H1 (cell line): Measurements from ENCODE around the gene MINDY3. TPM values are rescaled to one million over a fixed set of nuclear protein-coding genes. Genes with fewer than 3 reads are reported as not detected.

ENCODE experiments used
- CTCF ChIA-PET: fragments of 300-600 bp; sonication (Branson Sonifier 250); formaldehyde crosslinking; loops from one replicate; lab custom pipeline; 2021; ENCODE audit not compliant: partially characterized antibody; lab: Charles Lee
- POLR2A ChIA-PET: fragments of 300-600 bp; sonication (Branson Sonifier 250); formaldehyde crosslinking; loops from one replicate; lab custom pipeline; 2021; ENCODE audit warnings: inconsistent platforms; ENCODE audit not compliant: partially characterized antibody; lab: Charles Lee
- DNase-seq, 2 experiments: peaks; one replicate each; pipeline versions ENCODE4 v3.0.0 to v3.0.0-alpha.2; 2010 to 2022; ENCODE audit warnings: low spot score in 2 of 2, low read depth in 1 of 2, mixed read lengths in 1 of 2
- FAIRE-seq: peaks from 2 replicates; lab custom pipeline; 2011; peaks lifted over from hg19 to GRCh38; lab: Jason Lieb, UNC
- H2AFZ ChIP-seq: 2 replicates; pipeline ENCODE4 v1.8.1; 2012; ENCODE audit warnings: low read length, inconsistent platforms
- H2AK5ac ChIP-seq: 2 replicates; pipeline ENCODE4 v1.6.1; 2013; ENCODE audit warnings: low read depth, low read length
- H2BK120ac ChIP-seq: replicated peaks from 2 replicates; pipeline ENCODE3; 2013; ENCODE audit warnings: low read depth, low read length, inconsistent platforms
- H2BK12ac ChIP-seq: 2 replicates; pipeline ENCODE4 v1.6.1; 2013; ENCODE audit warnings: low read depth, low read length
- H2BK15ac ChIP-seq: 2 replicates; pipeline ENCODE4 v1.6.1; 2013; ENCODE audit warnings: low read length
- H2BK20ac ChIP-seq: 2 replicates; pipeline ENCODE4 v1.6.1; 2013; ENCODE audit warnings: low read length
- H2BK5ac ChIP-seq: 2 replicates; pipeline ENCODE4 v1.6.1; 2013; ENCODE audit warnings: low read depth, low read length
- H3K14ac ChIP-seq: 2 replicates; pipeline ENCODE4 v1.6.1; 2013; ENCODE audit warnings: inconsistent platforms; ENCODE audit not compliant: insufficient read length
- H3K18ac ChIP-seq: 2 replicates; pipeline ENCODE4 v1.6.1; 2013; ENCODE audit warnings: low read length; ENCODE audit errors: extremely low read depth
- H3K23ac ChIP-seq: 2 replicates; pipeline ENCODE4 v1.6.1; 2013; ENCODE audit warnings: inconsistent platforms; ENCODE audit not compliant: insufficient read length
- H3K23me2 ChIP-seq: 2 replicates; pipeline ENCODE4 v1.6.1; 2013; ENCODE audit warnings: low read depth, low read length
- H3K27ac ChIP-seq: 2 replicates; pipeline ENCODE4 v1.6.1; 2011; ENCODE audit warnings: low read depth, low read length, inconsistent platforms
- H3K27me3 ChIP-seq, 4 experiments: replicated peaks in 1 of 4; 1 replicate in 1 of 4; 2 replicates in 3 of 4; pipeline versions ENCODE4 v1.6.1 to v1.8.1; 2011 to 2013; ENCODE audit warnings: low read length in 3 of 4, mild to moderate bottlenecking in 3 of 4, inconsistent platforms in 2 of 4, mixed read lengths in 2 of 4, moderate library complexity in 1 of 4; ENCODE audit not compliant: control insufficient read depth in 3 of 4, insufficient read depth in 3 of 4; ENCODE audit errors: extremely low read depth in 1 of 4
- H3K36me3 ChIP-seq, 4 experiments: 2 replicates each; pipeline versions ENCODE4 v1.6.1 to v1.8.1; 2011 to 2013; ENCODE audit warnings: mild to moderate bottlenecking in 4 of 4, low read length in 3 of 4, moderate library complexity in 2 of 4, control low read depth in 1 of 4, inconsistent platforms in 1 of 4; ENCODE audit not compliant: insufficient read depth in 4 of 4, control insufficient read depth in 2 of 4
- H3K4ac ChIP-seq: replicated peaks from 2 replicates; pipeline ENCODE3; 2013; ENCODE audit warnings: low read length, low read depth, mixed read lengths, inconsistent platforms; ENCODE audit not compliant: insufficient read length
- H3K4me1 ChIP-seq, 4 experiments: replicated peaks in 1 of 4; 1 replicate in 1 of 4; 2 replicates in 3 of 4; pipeline versions ENCODE4 v1.6.1 to v1.8.1; 2011 to 2013; ENCODE audit warnings: low read length in 3 of 4, inconsistent platforms in 2 of 4, mixed read lengths in 1 of 4; ENCODE audit not compliant: insufficient read depth in 4 of 4, control insufficient read depth in 3 of 4
- H3K4me2 ChIP-seq, 2 experiments: 2 replicates each; pipeline versions ENCODE4 v1.6.1 to v1.8.1; 2011 to 2013; ENCODE audit warnings: low read depth in 2 of 2, low read length in 2 of 2, control low read depth in 1 of 2, inconsistent platforms in 1 of 2, mild to moderate bottlenecking in 1 of 2; ENCODE audit not compliant: insufficient read depth in 1 of 2
- H3K4me3 ChIP-seq, 4 experiments: fragments of 200-600, 300-600 bp in 1 of 4; sonication (generic), shearing (Covaris generic), sonication (Bioruptor Twin) in 1 of 4; 2 replicates each; pipeline versions ENCODE4 v1.5.1 to v1.8.1; 2011 to 2016; ENCODE audit warnings: low read length in 4 of 4, low read depth in 3 of 4, control low read depth in 2 of 4, inconsistent platforms in 2 of 4, mild to moderate bottlenecking in 2 of 4, mixed read lengths in 1 of 4, moderate library complexity in 1 of 4; ENCODE audit not compliant: insufficient read depth in 2 of 4; ENCODE audit errors: extremely low read depth in 1 of 4
- H3K56ac ChIP-seq: replicated peaks from 2 replicates; pipeline ENCODE3; 2013; ENCODE audit warnings: low read depth, mild to moderate bottlenecking, mixed read lengths, low read length, inconsistent platforms; ENCODE audit not compliant: insufficient read length
- H3K79me1 ChIP-seq: 2 replicates; pipeline ENCODE4 v1.6.1; 2013; ENCODE audit warnings: low read depth, low read length, control low read depth
- H3K79me2 ChIP-seq, 2 experiments: 2 replicates each; pipeline versions ENCODE4 v1.6.1 to v1.8.1; 2012 to 2013; ENCODE audit warnings: low read length in 2 of 2, mild to moderate bottlenecking in 2 of 2, inconsistent platforms in 1 of 2; ENCODE audit not compliant: insufficient read depth in 2 of 2, control insufficient read depth in 1 of 2
- H3K9ac ChIP-seq, 4 experiments: replicated peaks in 1 of 4; 1 replicate in 1 of 4; 2 replicates in 3 of 4; pipeline versions ENCODE4 v1.6.1 to v1.8.1; 2011 to 2013; ENCODE audit warnings: low read depth in 3 of 4, low read length in 3 of 4, control low read depth in 2 of 4, mild to moderate bottlenecking in 2 of 4, moderate library complexity in 2 of 4, inconsistent platforms in 1 of 4; ENCODE audit errors: extremely low read depth in 1 of 4
- H3K9me3 ChIP-seq, 2 experiments: 2 replicates each; pipeline versions ENCODE4 v1.6.1 to v1.8.1; 2012 to 2013; ENCODE audit warnings: mild to moderate bottlenecking in 2 of 2, moderate library complexity in 2 of 2, control low read depth in 1 of 2, inconsistent platforms in 1 of 2, low read depth in 1 of 2, low read length in 1 of 2, mixed read lengths in 1 of 2; ENCODE audit not compliant: insufficient read depth in 2 of 2
- H4K20me1 ChIP-seq, 2 experiments: replicated peaks in 1 of 2; 2 replicates each; pipeline versions ENCODE3 to v1.8.1; 2011 to 2013; ENCODE audit warnings: inconsistent platforms in 2 of 2, low read length in 2 of 2, mild to moderate bottlenecking in 1 of 2; ENCODE audit not compliant: insufficient read depth in 2 of 2, control insufficient read depth in 1 of 2
- H4K5ac ChIP-seq: 2 replicates; pipeline ENCODE4 v1.6.1; 2013; ENCODE audit warnings: low read length, low read depth, mixed read lengths, inconsistent platforms; ENCODE audit not compliant: insufficient read length
- H4K8ac ChIP-seq: 2 replicates; pipeline ENCODE4 v1.8.0; 2013; ENCODE audit warnings: mild to moderate bottlenecking, moderate library complexity, low read length, inconsistent platforms; ENCODE audit not compliant: insufficient read depth; ENCODE audit errors: extremely low read depth
- H4K91ac ChIP-seq: replicated peaks from 2 replicates; pipeline ENCODE3; 2013; ENCODE audit warnings: low read length, mixed read lengths, inconsistent platforms; ENCODE audit not compliant: insufficient read length
- CHD1 ChIP-seq: IDR thresholded peaks from 2 replicates; pipeline ENCODE4 v1.6.1; 2012; ENCODE audit warnings: low read depth, low read length, improper control_type of control experiment
- GTF2F1 ChIP-seq: IDR thresholded peaks from 2 replicates; pipeline ENCODE4 v1.6.1; 2012; ENCODE audit warnings: low read depth, low read length, improper control_type of control experiment, borderline replicate concordance
- NANOG ChIP-seq: IDR thresholded peaks from 2 replicates; pipeline ENCODE4 v1.6.1; 2011; ENCODE audit warnings: low read length, low read depth, mild to moderate bottlenecking, inconsistent platforms; ENCODE audit not compliant: insufficient read depth, poor library complexity, severe bottlenecking
- WGBS, 2 experiments: shearing (Covaris generic) in 1 of 2; methylation state at CpG; one replicate each; pipeline versions ENCODE4 v1.1.6 to v1.1.7; 2013 to 2015; ENCODE audit warnings: low lambda C conversion rate in 2 of 2, mixed read lengths in 2 of 2, inconsistent platforms in 1 of 2, low coverage in 1 of 2, missing lambda C conversion rate in 1 of 2; ENCODE audit not compliant: insufficient replicate concordance in 2 of 2, insufficient coverage in 1 of 2, insufficient read length in 1 of 2; ENCODE audit errors: extremely low coverage in 1 of 2, missing lambda C conversion rate in 1 of 2; 5-methylcytosine and 5-hydroxymethylcytosine counted together
- polyA plus RNA-seq, 7 experiments: library from polyadenylated mRNA; depleted of rRNA in 3 of 7; stranded (reverse) in 5 of 7; unstranded in 2 of 7; fragments of >200 nt in 5 of 7; fragments of 200-250 nt in 2 of 7; gene quantifications; 1 replicate in 5 of 7; 2 replicates in 1 of 7; 4 replicates in 1 of 7; pipeline versions ENCODE4 v1.2.1 to v1.2.3, GENCODE V29; 2011 to 2013; ENCODE audit warnings: missing spikeins in 2 of 7, mixed read lengths in 2 of 7
- total RNA-seq: library from RNA; stranded (reverse); fragmentation: NEBNext Ultra II Directional; extraction: Animal tissue kit (Norgen Biotek cat#: 25700); gene quantifications from 2 replicates; pipeline ENCODE4 v1.2.1, GENCODE V29; 2021
- TF ChIP-seq, protein P1 (sequence below): IDR thresholded peaks from 2 replicates; pipeline ENCODE4 v1.6.1; 2012; ENCODE audit warnings: inconsistent platforms

Gene MINDY3
- total and polyA plus RNA-seq, 2 of the 8 experiments (the other 6 are each of a cell fraction or from before 2014, with no cell fraction given) = 4.6 to 13.6 TPM

DNA sequence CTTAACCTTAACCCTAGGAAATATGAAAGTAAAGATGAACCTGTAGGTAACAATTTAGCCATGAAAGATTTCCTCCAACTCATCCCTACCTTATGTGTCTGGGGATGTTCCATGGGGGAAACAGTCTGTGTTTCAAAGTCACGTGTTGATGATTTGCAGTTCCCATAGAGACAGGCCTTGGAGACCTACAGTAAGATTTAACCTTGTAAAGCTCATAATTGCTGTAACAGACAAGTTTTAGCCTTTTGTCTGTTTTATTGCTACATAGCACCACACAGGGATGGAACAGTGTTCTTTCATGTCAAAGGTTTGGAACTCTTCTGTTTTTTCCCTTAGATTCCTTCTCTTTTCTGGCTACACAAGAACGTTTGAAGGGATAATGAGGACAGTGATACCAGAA, 105.4 kb downstream of the MINDY3 start:
- H3K27ac ChIP-seq = no peak overlapping the region
- no peak overlapping the region for H3K56ac ChIP-seq
- no peak overlapping the region for H3K23ac ChIP-seq
- no peak overlapping the region for H4K5ac ChIP-seq
- H3K23me2 ChIP-seq = no peaks in the 10 kb centered on the region
- ChIA-PET CTCF (no interaction called here), POLR2A (no interaction called here)
- H4K91ac ChIP-seq = no peak overlapping the region
- H3K79me2 ChIP-seq = no peaks in the 10 kb centered on the region
- H2BK20ac ChIP-seq = no peak overlapping the region
- no peak overlapping the region for H3K14ac ChIP-seq
- H3K79me1 ChIP-seq = no peaks in the 10 kb centered on the region
- WGBS, 2 experiments = 85% methylated on average over 2 of the region's 2 CpGs; no CpG with 5 or more reads in 1 of the 2 experiments
- no peaks in the 10 kb centered on the region for H3K4me1 ChIP-seq
- H2BK12ac ChIP-seq = no peak overlapping the region
- DNase-seq = no peak
- H3K4me2 ChIP-seq = no peak overlapping the region
- H3K9me3 ChIP-seq = no peaks in the 10 kb centered on the region
- H3K4ac ChIP-seq = no peak overlapping the region
- no peak overlapping the region for H2BK5ac ChIP-seq
- no peak overlapping the region for H4K8ac ChIP-seq
- FAIRE-seq = no peak
- H3K18ac ChIP-seq = no peak overlapping the region
- no peaks in the 10 kb centered on the region for H3K36me3 ChIP-seq
- no peak overlapping the region for H3K4me3 ChIP-seq
- no peak overlapping the region for H2BK120ac ChIP-seq
- H2BK15ac ChIP-seq = no peak overlapping the region
- H4K20me1 ChIP-seq = no peaks in the 10 kb centered on the region
- no peak overlapping the region for H2AFZ ChIP-seq
- H2AK5ac ChIP-seq = no peak overlapping the region
- H3K27me3 ChIP-seq = no peaks in the 10 kb centered on the region
- no peak overlapping the region for H3K9ac ChIP-seq
- no peak for TF ChIP-seq NANOG
- TF ChIP-seq GTF2F1 = no peak
- no peak for TF ChIP-seq CHD1
- TF ChIP-seq, protein P1, sequence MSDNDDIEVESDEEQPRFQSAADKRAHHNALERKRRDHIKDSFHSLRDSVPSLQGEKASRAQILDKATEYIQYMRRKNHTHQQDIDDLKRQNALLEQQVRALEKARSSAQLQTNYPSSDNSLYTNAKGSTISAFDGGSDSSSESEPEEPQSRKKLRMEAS = no peak
